Measurements from ENCODE around the gene CDT1. TPM values are rescaled to one million over a fixed set of nuclear protein-coding genes. Genes with fewer than 3 reads are reported as not detected.

Gene CDT1
- total RNA-seq, 1 experiment from 2014 or later, result 97.7 TPM

DNA sequence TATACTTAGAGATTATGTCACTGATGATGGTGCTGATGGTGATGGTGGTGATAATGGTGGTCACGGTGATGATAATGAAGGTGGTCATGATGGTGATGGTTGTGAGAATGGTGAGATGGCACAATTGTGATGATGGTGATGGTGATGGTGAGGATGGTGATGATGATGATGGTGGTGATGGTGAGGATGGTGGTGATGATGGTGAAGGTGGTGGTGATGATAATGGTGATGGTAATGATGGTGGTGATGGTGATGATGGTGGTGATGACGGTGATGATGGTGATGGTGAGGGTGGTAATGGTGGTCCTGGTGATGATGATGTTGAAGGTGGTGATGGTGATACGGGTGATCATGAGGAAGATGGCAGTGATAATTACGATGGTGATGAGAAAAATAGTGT, 5.5 kb upstream of the CDT1 start:
- no peaks in the 10 kb centered on the region for H3K9me3 ChIP-seq
- H3K36me3 Mint-ChIP-seq (ENCODE audit: insufficient read depth, unreplicated experiment), result peaks cover 14% of the 10 kb centered on the region
- H3K9me3 Mint-ChIP-seq (ENCODE audit: unreplicated experiment), result no peaks in the 10 kb centered on the region
- intact Hi-C loops (cut with micrococcal nuclease; ENCODE audit: unreplicated experiment), result no loop called here
- no peaks in the 10 kb centered on the region for H3K36me3 ChIP-seq (ENCODE audit: control insufficient read depth, insufficient read depth, low read length)
- peaks cover 8% of the 10 kb centered on the region for H3K4me1 ChIP-seq
- H3K4me1 Mint-ChIP-seq (ENCODE audit: low read depth, unreplicated experiment), result no peaks in the 10 kb centered on the region
- POLR2A ChIA-PET, result no interaction called here
- no peaks in the 10 kb centered on the region for H3K27me3 ChIP-seq (replicated peaks; ENCODE audit: control insufficient read depth, insufficient read depth, low read length)
- H3K4me3 ChIP-seq (ENCODE audit: low read depth, low read length), result no peak overlapping the region
- CTCF ChIA-PET, result interaction anchor here (1.2 kb wide), 1 partner anchor 60 kb away, joined by 5 read pairs; no protein-coding TSS in a partner anchor
- no TSS peak for BruUV-seq (replicated peaks)
- no peaks in the 10 kb centered on the region for H3K27me3 Mint-ChIP-seq (ENCODE audit: insufficient read depth, unreplicated experiment)
- H3K27ac Mint-ChIP-seq (ENCODE audit: unreplicated experiment), result no peak overlapping the region
- no peak overlapping the region for H3K4me3 Mint-ChIP-seq (ENCODE audit: unreplicated experiment)
- DNase-seq, result no peak
- TF ChIP-seq, protein P1, sequence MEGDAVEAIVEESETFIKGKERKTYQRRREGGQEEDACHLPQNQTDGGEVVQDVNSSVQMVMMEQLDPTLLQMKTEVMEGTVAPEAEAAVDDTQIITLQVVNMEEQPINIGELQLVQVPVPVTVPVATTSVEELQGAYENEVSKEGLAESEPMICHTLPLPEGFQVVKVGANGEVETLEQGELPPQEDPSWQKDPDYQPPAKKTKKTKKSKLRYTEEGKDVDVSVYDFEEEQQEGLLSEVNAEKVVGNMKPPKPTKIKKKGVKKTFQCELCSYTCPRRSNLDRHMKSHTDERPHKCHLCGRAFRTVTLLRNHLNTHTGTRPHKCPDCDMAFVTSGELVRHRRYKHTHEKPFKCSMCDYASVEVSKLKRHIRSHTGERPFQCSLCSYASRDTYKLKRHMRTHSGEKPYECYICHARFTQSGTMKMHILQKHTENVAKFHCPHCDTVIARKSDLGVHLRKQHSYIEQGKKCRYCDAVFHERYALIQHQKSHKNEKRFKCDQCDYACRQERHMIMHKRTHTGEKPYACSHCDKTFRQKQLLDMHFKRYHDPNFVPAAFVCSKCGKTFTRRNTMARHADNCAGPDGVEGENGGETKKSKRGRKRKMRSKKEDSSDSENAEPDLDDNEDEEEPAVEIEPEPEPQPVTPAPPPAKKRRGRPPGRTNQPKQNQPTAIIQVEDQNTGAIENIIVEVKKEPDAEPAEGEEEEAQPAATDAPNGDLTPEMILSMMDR (IDR thresholded peaks at IDR 0.05; ENCODE audit: insufficient read depth in 1 of 2, low read depth in 1 of 2, low read length in 1 of 2, severe bottlenecking in 1 of 2, unreplicated experiment in 1 of 2), result no peak

DNA sequence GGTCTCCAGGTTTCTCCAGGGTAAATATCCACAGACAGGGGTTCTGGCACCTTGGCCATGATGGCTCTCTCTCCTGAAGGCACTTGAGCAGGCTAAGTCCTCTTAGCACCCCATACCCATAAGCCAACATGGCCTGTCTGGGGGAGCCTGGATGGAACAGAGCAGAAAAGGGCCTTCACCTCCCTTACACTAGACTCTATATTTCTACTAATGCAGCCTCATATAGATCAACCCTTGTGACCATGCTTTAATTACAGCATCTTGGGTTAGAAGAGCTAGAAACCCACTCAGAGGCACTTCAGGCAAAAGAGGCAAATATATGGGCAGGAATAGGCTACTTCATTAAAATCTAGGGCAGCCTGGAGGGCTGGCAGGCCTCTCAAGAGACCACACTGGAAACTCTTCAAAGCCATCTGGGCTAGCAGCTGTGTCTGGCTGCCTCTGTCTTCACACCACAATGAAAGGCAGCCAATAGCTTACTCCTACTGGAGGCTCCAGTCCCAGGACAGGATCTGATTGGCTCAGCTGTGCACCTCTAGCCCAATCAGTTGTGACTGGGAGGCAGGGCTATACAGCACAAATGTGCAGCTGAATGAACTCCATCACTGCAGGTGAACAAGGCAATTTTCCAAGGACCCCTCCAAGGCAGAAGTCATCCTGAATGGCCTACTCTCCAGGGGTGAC, 4.7 kb upstream of the CDT1 start:
- no peak overlapping the region for H3K27ac Mint-ChIP-seq (ENCODE audit: unreplicated experiment)
- H3K4me1 Mint-ChIP-seq (ENCODE audit: low read depth, unreplicated experiment), result no peaks in the 10 kb centered on the region
- H3K9me3 Mint-ChIP-seq (ENCODE audit: unreplicated experiment), result no peaks in the 10 kb centered on the region
- no TSS peak for BruUV-seq (replicated peaks)
- ChIA-PET CTCF (interaction anchor here (1.7 to 2.3 kb wide), 2 partner anchors 36 to 61 kb away, joined by 6 to 9 read pairs; no protein-coding TSS in a partner anchor), POLR2A (no interaction called here)
- peaks cover 23% of the 10 kb centered on the region for H3K36me3 Mint-ChIP-seq (ENCODE audit: insufficient read depth, unreplicated experiment)
- no peaks in the 10 kb centered on the region for H3K36me3 ChIP-seq (ENCODE audit: control insufficient read depth, insufficient read depth, low read length)
- H3K27me3 Mint-ChIP-seq (ENCODE audit: insufficient read depth, unreplicated experiment), result no peaks in the 10 kb centered on the region
- intact Hi-C loops (cut with micrococcal nuclease; ENCODE audit: unreplicated experiment), result no loop called here
- no peaks in the 10 kb centered on the region for H3K4me1 ChIP-seq
- H3K4me3 ChIP-seq (ENCODE audit: low read depth, low read length), result no peak overlapping the region
- H3K27me3 ChIP-seq (replicated peaks; ENCODE audit: control insufficient read depth, insufficient read depth, low read length), result no peaks in the 10 kb centered on the region
- no peaks in the 10 kb centered on the region for H3K9me3 ChIP-seq
- H3K4me3 Mint-ChIP-seq (ENCODE audit: unreplicated experiment), result no peak overlapping the region
- no peak for DNase-seq
- TF ChIP-seq, protein P1 (IDR thresholded peaks at IDR 0.05; ENCODE audit: insufficient read depth in 1 of 2, low read depth in 1 of 2, low read length in 1 of 2, severe bottlenecking in 1 of 2, unreplicated experiment in 1 of 2), result no peak

DNA sequence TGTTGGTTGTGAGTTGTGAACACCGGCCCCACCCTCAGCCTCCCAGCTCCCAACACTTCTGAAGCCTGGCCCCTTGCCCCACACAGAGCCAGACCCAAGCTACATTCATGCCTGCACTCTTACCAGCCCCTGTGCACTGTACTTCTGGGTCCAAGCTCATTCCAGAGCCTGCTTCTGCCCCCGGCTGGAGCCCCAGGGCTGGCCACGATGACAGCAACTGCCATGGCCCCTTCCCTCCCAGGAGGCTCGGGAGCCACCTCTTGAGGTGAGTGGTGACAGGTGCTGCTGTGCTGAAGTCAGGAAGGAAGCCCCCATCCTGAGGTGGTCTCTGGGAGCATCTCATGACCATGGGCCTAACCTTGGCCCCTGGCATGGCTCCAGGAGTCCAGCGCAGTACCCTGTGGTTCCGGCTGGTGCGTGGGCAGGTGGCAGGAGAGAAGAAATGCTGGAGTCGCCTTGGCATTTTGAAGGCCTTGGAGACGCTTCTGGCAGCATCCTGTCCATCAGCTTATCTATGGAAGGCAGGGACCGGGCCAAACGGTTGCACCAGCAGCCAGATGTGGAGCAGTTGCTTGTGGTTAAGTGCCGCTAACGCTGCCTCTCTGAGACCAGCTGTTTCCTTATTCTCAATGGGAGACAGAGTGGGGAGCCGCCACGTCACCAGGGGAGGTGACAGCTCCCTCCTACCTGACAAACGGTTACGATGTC, 3.9 kb upstream of the CDT1 start:
- intact Hi-C loops (cut with micrococcal nuclease; ENCODE audit: unreplicated experiment), result no loop called here

More for the DNA sequence above, 3.9 kb upstream of the CDT1 start:
- Mint-ChIP-seq H3K27me3 (ENCODE audit: insufficient read depth, unreplicated experiment) (no peaks in the 10 kb centered on the region), H3K4me1 (ENCODE audit: low read depth, unreplicated experiment) (no peaks in the 10 kb centered on the region), H3K9me3 (ENCODE audit: unreplicated experiment) (no peaks in the 10 kb centered on the region), H3K36me3 (ENCODE audit: insufficient read depth, unreplicated experiment) (peaks cover 31% of the 10 kb centered on the region), H3K4me3 (ENCODE audit: unreplicated experiment) (no peak overlapping the region), H3K27ac (ENCODE audit: unreplicated experiment) (no peak overlapping the region)
- Histone ChIP-seq H3K27me3 (replicated peaks; ENCODE audit: control insufficient read depth, insufficient read depth, low read length) (no peaks in the 10 kb centered on the region), H3K36me3 (ENCODE audit: control insufficient read depth, insufficient read depth, low read length) (peaks cover 1% of the 10 kb centered on the region; the same call in 1 of the 2 replicates), H3K4me1 (no peaks in the 10 kb centered on the region; the same call in 1 of the 2 replicates), H3K4me3 (ENCODE audit: low read depth, low read length) (no peak overlapping the region), H3K9me3 (no peaks in the 10 kb centered on the region)
- no TSS peak for BruUV-seq (replicated peaks)
- TF ChIP-seq, protein P1 (IDR thresholded peaks at IDR 0.05; ENCODE audit: insufficient read depth in 1 of 2, low read depth in 1 of 2, low read length in 1 of 2, severe bottlenecking in 1 of 2, unreplicated experiment in 1 of 2), result no peak
- POLR2A ChIA-PET, result no interaction called here
- CTCF ChIA-PET, result interaction anchor here (1.7 to 2.3 kb wide), 2 partner anchors 36 to 62 kb away, joined by 6 to 9 read pairs; no protein-coding TSS in a partner anchor
- no peak for DNase-seq
